PFSK-1 (cell line): ENCODE measurements around the gene DOC2B.

Experiments used
- POLR2AphosphoS5 ChIP-seq: IDR thresholded peaks from 2 replicates; pipeline ENCODE4 v1.6.1; 2012; ENCODE audit warnings: low read depth, mild to moderate bottlenecking, control low read depth, low read length, moderate library complexity
- REST ChIP-seq, 2 experiments: IDR thresholded peaks; 2 replicates each; pipeline versions ENCODE4 v1.6.1 to v1.8.0; 2011 to 2012; ENCODE audit warnings: low read depth in 2 of 2, low read length in 2 of 2, control low read depth in 1 of 2, inconsistent platforms in 1 of 2, mild to moderate bottlenecking in 1 of 2, moderate library complexity in 1 of 2; ENCODE audit not compliant: insufficient read depth in 1 of 2
- SIN3A ChIP-seq: IDR thresholded peaks from 2 replicates; pipeline ENCODE4 v1.6.1; 2012; ENCODE audit warnings: mild to moderate bottlenecking, low read length, moderate library complexity, borderline replicate concordance; ENCODE audit not compliant: insufficient read depth

GRCh38 chr17:179781-180380 is 1.6 kb downstream of the DOC2B start:
- TF ChIP-seq POLR2AphosphoS5: no peak
- TF ChIP-seq REST (IDR thresholded peaks at IDR 0.05; ENCODE audit: insufficient read depth in 1 of 2, low read depth in 2 of 2, low read length in 2 of 2): no peak
- TF ChIP-seq SIN3A: no peak
